HG03469 (cell line): ENCODE results near the gene EDN3.

Source experiments
- ATAC-seq: cut with Tn5 transposase; IDR thresholded peaks from one replicate; pipeline ENCODE4 v1.9.1; 2021; ENCODE audit warnings: mild to moderate bottlenecking, moderate library complexity, moderate number of reproducible peaks; ENCODE audit not compliant: unreplicated experiment

Gene EDN3, protein sequence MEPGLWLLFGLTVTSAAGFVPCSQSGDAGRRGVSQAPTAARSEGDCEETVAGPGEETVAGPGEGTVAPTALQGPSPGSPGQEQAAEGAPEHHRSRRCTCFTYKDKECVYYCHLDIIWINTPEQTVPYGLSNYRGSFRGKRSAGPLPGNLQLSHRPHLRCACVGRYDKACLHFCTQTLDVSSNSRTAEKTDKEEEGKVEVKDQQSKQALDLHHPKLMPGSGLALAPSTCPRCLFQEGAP

GRCh38 chr20:59300333-59301081 lies at the start of gene EDN3:
Gene EDN3, plus strand, starts transcription at chr20:59300611. Its CDS starts 202 bp downstream, at chr20:59300813.
- no peak for ATAC-seq

DNA sequence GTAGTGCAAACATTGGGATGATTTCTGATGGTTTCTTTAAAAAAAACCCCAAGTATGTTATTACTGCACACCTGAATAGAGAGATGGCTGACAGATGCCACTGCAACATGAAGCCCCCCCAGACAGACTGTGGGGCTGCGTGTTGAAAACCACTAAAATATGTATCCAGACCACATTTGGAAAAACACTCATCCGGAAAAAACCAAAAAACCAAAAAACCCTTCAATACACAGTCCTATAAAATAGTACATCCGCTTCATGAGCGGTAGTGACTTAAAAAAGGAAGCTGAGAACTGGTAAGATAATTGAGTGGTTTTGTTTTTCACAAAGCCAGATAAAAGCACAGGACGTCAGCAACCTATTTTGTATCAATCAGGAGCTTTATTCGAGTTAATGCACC lies 47.1 kb upstream of the EDN3 start:
- ATAC-seq = no peak

GRCh38 chr20:59253779-59254319 lies 46.6 kb upstream of the EDN3 start:
- no peak for ATAC-seq

DNA sequence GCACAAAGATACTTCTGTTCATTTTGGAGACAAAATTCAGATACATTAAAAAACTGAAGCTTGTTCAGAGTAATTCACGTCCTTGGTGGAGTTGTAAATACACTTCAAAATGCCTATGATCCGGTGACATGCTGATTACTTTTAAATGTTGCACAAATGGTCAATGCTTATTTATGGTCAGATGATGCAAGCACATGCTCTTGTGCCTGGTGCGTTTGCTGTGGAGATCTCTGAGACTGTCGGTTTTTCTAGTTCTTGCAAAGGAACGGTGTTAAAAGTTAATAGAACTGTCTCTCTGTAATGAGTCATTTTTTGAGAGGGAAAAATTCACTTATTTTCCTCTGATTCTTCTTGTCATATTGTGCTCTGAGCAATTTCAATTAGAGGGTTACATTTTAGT lies 45.2 kb upstream of the EDN3 start:
- no peak for ATAC-seq

- ATAC-seq = no peak
Observed at GRCh38 chr20:59258221-59258621, 42.2 kb upstream of the EDN3 start.

DNA sequence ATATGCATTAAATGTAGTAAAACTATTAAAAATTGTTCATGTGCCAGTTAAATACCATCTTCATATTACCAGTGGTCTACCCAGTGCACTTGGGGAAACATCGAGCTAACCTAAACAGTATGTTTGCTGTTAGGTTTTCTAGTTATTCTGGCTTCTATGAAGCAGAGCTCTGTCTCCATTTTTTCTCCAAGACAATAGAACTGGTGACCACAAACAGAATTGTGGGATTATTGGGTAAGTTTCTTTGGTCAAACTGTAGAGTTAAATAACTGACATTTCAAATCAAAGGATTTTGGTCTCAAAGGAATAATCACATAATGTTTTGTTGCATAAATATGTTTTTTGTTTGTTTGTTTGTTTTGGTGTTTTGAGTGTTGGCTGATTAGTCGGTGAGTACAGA lies 40.5 kb upstream of the EDN3 start:
- no peak for ATAC-seq

DNA sequence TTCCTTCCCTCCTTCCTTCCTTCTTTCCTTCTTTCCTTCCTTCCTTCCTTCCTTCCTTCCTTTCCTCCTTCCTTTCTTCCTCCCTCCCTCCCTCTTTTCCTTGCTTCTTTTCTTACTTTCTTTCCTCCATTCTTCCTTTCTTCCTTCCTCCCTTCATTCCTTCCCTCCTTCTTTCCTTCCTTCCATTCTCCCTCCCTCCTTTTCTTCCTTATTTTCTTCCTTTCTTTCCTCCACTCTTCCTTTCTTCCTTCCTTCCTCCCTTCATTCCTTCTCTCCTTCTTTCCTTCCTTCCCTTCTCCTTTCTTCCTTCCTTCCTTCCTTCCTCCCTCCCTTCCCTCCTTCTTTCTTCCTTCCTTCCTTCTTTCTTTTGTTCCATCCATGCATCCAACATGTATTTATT lies 35.1 kb upstream of the EDN3 start:
- ATAC-seq = no peak

DNA sequence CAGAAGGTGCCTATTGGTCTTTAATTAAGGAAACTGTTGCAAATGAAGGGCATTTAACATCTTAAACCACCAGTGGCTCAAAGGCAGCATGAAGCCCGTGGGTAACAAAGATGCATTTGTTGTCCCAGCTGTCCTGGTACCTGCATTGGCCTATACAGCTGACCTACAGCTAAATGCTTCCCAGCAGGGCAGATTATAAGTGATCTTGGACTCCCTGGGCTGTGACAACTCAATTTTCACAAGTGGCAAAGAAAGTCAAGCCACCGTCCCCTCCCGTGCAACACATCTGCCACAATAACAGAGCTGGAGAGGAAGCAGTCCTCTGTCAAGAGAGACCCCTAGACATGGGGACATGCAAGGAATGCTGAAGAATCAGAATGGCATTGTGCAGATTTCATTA lies 31.5 kb upstream of the EDN3 start:
- ATAC-seq = no peak

- no peak for ATAC-seq
Observed at GRCh38 chr20:59269411-59270025, 30.9 kb upstream of the EDN3 start.

DNA sequence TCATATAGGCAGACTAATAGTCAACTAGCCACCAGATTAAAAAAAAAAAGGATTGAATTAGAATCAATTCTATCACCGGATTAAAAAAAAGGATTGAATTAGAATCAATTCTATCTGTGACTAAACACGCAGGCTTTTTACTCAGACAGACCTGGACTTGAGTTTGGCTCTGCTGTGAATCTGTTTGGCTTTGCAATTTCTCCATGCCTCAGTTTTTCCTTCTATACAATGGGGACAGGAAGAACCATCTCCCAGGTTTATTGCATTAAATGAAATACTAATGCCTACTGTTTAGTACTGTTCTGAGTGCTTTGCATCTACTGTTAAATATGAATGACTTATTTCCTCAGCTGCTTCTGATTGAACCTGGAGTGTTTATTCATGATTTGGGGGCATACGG lies 30.0 kb upstream of the EDN3 start:
- ATAC-seq = no peak

- no peak for ATAC-seq
Observed at GRCh38 chr20:59273739-59274357, 26.6 kb upstream of the EDN3 start.

GRCh38 chr20:59276938-59277337 lies 23.5 kb upstream of the EDN3 start:
- ATAC-seq = no peak

GRCh38 chr20:59284470-59284869 lies 15.9 kb upstream of the EDN3 start:
- no peak for ATAC-seq

GRCh38 chr20:59289994-59290393 lies 10.4 kb upstream of the EDN3 start:
- no peak for ATAC-seq

DNA sequence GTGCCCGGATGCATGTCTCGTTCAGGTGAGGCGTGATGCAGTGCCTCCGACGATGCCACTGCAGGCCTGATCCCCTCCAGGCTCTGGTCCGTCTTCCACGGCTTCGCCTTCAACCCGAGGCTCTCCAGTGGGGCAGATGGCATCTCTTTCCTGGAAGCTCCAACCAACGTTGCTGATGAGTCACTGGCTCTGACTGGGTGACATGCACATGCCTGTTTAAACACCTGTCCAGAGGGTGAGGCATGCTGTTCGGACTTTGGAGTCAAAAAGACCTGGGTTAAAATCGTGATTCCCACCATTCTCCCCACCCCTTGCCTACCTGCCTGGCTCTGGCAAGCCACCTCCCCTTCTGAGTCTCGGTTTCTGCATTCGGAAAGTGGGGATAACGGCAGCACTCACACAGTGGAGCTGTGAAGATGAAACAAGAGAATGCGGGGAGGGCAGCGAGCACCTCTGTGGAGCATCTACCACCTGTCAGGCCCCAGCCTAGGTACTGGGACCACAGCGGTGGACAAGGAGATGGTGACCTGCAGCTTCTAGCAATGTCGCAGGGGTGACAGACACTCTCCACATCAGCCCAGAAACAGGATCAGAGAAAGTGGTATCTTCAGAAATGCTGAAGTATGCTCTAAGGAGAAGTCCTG lies 8.5 kb upstream of the EDN3 start:
- ATAC-seq = no peak

GRCh38 chr20:59295531-59295930 lies 4.9 kb upstream of the EDN3 start:
- ATAC-seq = no peak

DNA sequence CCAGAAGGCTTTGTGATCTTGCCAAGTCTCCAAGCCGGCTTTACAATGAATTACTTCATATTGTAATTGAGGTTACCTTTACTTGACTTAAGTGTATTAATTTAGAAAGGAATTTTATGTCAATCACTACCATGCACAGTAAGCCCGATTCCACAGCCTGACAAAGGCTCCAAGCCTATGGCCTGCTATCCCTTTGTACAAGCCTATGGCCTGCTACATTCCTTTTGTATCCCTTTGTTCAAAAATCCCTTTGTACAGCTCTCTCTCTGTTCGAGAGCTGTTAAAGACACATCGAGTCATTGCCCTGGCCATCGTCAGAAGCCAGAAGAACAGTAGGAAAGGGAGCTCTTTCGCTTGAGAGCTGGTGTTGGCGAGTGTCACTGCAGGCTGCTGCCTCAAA lies 2.7 kb upstream of the EDN3 start:
- ATAC-seq = no peak

- no peak for ATAC-seq
Observed at GRCh38 chr20:59299945-59300332, 472 bp upstream of the EDN3 start.

GRCh38 chr20:59301343-59302007 lies 1.1 kb downstream of the EDN3 start:
- no peak for ATAC-seq

DNA sequence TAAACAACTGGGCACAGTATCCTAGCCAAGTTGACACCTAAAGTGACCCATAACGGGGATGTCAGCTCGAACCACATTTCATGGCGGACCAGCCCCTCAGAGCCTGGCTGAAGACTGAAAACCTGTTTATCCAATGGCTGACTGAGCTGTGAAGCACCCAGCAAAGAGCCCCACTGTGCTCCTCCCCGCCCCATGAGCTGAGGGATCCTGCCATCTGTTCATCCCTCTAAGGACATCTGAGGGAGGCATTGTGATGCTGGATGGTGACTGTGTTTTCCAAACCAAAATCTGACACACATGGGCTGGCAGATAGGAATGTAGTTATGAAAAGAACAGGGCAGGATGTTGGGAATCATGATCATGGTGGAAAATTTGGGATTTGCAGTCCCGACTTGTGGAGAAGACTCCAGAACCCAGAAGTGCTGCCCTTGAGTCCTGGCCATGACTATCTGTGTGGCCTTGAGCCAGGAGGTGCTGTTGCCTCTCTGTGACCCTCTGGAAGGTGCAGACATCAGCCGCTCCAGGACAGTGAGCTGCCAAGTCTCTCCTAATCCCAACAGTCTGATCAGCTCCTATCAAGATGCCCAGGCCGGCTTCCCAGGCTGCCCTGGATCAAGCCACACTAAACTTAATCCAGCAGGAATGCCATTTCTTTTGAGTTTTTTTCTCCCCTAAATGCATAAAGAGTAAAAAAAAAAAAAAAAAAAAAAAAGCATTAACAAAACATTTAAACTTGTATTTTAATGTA lies 5.7 kb downstream of the EDN3 start:
- no peak for ATAC-seq
